K562 (cell line): ENCODE data around the gene RELL1. TPM values are rescaled to one million over a fixed set of nuclear protein-coding genes. Genes with fewer than 3 reads are reported as not detected.
A peak's percentile ranks its signal among the peaks of the same experiment; 100 is the strongest.

Source experiments
- DEAF1 ChIP-seq: fragments of 450-650 bp; formaldehyde crosslinking; IDR thresholded peaks from 2 replicates; pipeline ENCODE4 v1.4.0; 2020; ENCODE audit warnings: mild to moderate bottlenecking, moderate library complexity
- GABPA ChIP-seq: fragments of 200-800 bp; sonication (Bioruptor generic); conservative IDR thresholded peaks from 2 replicates; pipeline ENCODE4 v1.6.1; 2016; ENCODE audit warnings: low read depth, missing genetic modification characterization, missing compliant biosample characterization
- HMBOX1 ChIP-seq: sonication (generic); IDR thresholded peaks from 2 replicates; pipeline ENCODE4 v1.6.1; 2016
- MAZ ChIP-seq, 2 experiments: fragments of 450-650 bp in 1 of 2; sonication (generic) in 1 of 2; formaldehyde crosslinking; IDR thresholded peaks in 1 of 2; conservative IDR thresholded peaks in 1 of 2; 2 replicates each; pipeline versions ENCODE4 v1.4.0 to v1.5.0; 2020; ENCODE audit warnings: mild to moderate bottlenecking in 1 of 2, missing genetic modification reagents in 1 of 2
- POLR2A ChIP-seq: fragments of 450-650 bp; conservative IDR thresholded peaks from 2 replicates; pipeline ENCODE4 v1.6.1; 2016
- REST ChIP-seq, 2 experiments: fragments of 450-650 bp; formaldehyde crosslinking in 1 of 2; IDR thresholded peaks; 2 replicates each; pipeline versions ENCODE4 v1.4.0 to v1.6.1; 2014 to 2020; ENCODE audit warnings: mild to moderate bottlenecking in 2 of 2, borderline replicate concordance in 1 of 2, low read depth in 1 of 2
- RNF2 ChIP-seq: sonication (generic); IDR thresholded peaks from 2 replicates; pipeline ENCODE4 v1.6.1; 2016
- TAF1 ChIP-seq: IDR thresholded peaks from 2 replicates; pipeline ENCODE4 v1.6.1; 2011; ENCODE audit warnings: mild to moderate bottlenecking, low read length, moderate library complexity; ENCODE audit not compliant: insufficient read depth, control insufficient read depth, severe bottlenecking; ENCODE audit errors: extremely low read depth
- TEAD1 ChIP-seq, 2 experiments: fragments of 450-650 bp in 1 of 2; sonication (generic) in 1 of 2; formaldehyde crosslinking; IDR thresholded peaks; 2 replicates each; pipeline versions ENCODE4 v1.4.0 to v1.8.0; 2020 to 2022; ENCODE audit warnings: mild to moderate bottlenecking in 2 of 2, missing genetic modification reagents in 1 of 2
- TRIM28 ChIP-seq: fragments of 450-650 bp; IDR thresholded peaks from 2 replicates; pipeline ENCODE4 v1.6.1; 2017
- UBTF ChIP-seq, 2 experiments: IDR thresholded peaks; 2 replicates each; pipeline ENCODE4 v1.6.1; 2012; ENCODE audit warnings: improper control_type of control experiment in 2 of 2, low read depth in 2 of 2, low read length in 2 of 2, borderline replicate concordance in 1 of 2
- ZNF253 ChIP-seq: fragments of 250-450 bp; sonication (Bioruptor Pico); conservative IDR thresholded peaks from 2 replicates; pipeline ENCODE4 v1.6.1; 2021; ENCODE audit warnings: mild to moderate bottlenecking
- polyA plus RNA-seq, 8 experiments: library from polyadenylated mRNA; depleted of rRNA in 4 of 8; stranded (reverse) in 5 of 8; unstranded in 3 of 8; fragments of >200 nt; fragmentation: Nextera tagmentation in 2 of 8; fragmentation: Illumina TruSeq in 1 of 8; extraction: Ambion mirVana in 2 of 8; extraction: Trizol in 1 of 8; gene quantifications; 2 replicates each; pipeline versions ENCODE4 v1.2.1 to v1.2.3, GENCODE V29; 2011 to 2014; ENCODE audit warnings: inconsistent platforms in 1 of 8, missing spikeins in 1 of 8
- total RNA-seq, 7 experiments: library from RNA; depleted of rRNA in 6 of 7; stranded (reverse); fragments of >200 nt in 6 of 7; fragmentation: Illumina TruSeq in 2 of 7; extraction: Trizol in 2 of 7; gene quantifications; 2 replicates each; pipeline versions ENCODE4 v1.2.1 to v1.2.3, GENCODE V29; 2011 to 2021; ENCODE audit warnings: low replicate concordance in 1 of 7

RELL1 gene
- total and polyA plus RNA-seq, 9 of the 15 experiments (the other 6 are each of a cell fraction or from before 2014, with no cell fraction given) = 0.06 to 3.5 (median 1.7) TPM; not detected in 1

- TF ChIP-seq TEAD1 (CRISPR knock-in tag; IDR thresholded peaks at IDR 0.05) = peak in 1 of 2 experiments; percentile 69; a peak in 2 of 4 replicates
- TF ChIP-seq GABPA (tag) = 0 out of 2 replicates have a peak, but pooled peaks have one; percentile 26
- peak; percentile 45 for TF ChIP-seq TAF1
- TF ChIP-seq REST (IDR thresholded peaks at IDR 0.05; ENCODE audit: borderline replicate concordance) = no peak
- TF ChIP-seq REST (CRISPR knock-in tag; IDR thresholded peaks at IDR 0.05; ENCODE audit: low read depth) = peak; percentile 59; the same call in 1 of the 2 replicates
- TF ChIP-seq ZNF253 (CRISPR knock-in tag) = no peak
- peak in 1 of 2 experiments; percentile 30; a peak in 2 of 4 replicates for TF ChIP-seq MAZ (CRISPR knock-in tag; conservative IDR thresholded peaks at IDR 0.05 in 1 of 2, IDR thresholded peaks at IDR 0.05 in 1 of 2)
- TF ChIP-seq DEAF1 = no peak
- TF ChIP-seq POLR2A = peak; percentile 67
- no peak for TF ChIP-seq HMBOX1
- 0 out of 2 replicates have a peak, but pooled peaks have one; percentile 7 for TF ChIP-seq RNF2
- no peak for TF ChIP-seq TRIM28
- TF ChIP-seq UBTF (IDR thresholded peaks at IDR 0.05; ENCODE audit: borderline replicate concordance in 1 of 2, low read depth in 2 of 2, low read length in 2 of 2) = peak; percentile 54 to 62; a peak in 2 of 4 replicates
Observed at GRCh38 chr4:37685823-37686372, 278 bp downstream of the RELL1 start (continued).
